ENCODE data around the gene AGAP4.
"Not testable (repeated sequence)": the region's sequence is repeated elsewhere in the genome, so short reads cannot be mapped to it uniquely, and the experiment has no call there.

DNA sequence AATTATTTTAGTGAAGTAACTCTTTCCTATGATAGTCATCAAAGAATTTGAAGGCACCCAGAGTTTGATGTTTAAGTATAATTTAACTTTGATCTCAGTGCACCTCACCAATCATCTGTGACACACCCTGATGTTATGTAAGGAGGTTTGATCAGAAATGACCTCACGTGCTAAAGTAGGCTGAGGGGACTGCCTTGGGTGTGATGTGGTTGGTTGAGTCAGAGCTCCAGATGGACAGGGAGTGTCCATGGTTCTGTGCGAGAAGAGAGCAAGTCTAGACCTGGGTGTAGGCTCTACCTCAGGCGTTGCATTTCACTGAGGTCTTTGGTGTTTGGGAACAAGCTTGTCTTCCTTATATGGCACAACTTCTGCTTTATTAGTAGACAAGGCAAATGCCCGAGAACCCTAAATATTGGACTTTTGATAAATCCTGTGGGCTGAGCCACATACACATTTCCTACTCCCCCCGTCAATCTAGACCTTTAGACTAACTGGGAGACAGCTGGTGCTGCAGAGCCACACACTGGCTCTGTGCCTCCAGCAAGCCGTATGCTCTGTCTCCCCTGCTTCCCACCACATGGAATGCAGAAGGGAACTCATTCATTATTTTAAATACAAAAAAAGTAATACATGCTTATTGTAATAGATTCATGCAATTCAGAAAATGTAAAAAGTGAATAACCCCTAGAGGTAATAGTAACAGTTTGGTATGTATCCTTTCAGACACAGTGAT, 56.4 kb downstream of the AGAP4 start:
- TF ChIP-seq, protein P1, sequence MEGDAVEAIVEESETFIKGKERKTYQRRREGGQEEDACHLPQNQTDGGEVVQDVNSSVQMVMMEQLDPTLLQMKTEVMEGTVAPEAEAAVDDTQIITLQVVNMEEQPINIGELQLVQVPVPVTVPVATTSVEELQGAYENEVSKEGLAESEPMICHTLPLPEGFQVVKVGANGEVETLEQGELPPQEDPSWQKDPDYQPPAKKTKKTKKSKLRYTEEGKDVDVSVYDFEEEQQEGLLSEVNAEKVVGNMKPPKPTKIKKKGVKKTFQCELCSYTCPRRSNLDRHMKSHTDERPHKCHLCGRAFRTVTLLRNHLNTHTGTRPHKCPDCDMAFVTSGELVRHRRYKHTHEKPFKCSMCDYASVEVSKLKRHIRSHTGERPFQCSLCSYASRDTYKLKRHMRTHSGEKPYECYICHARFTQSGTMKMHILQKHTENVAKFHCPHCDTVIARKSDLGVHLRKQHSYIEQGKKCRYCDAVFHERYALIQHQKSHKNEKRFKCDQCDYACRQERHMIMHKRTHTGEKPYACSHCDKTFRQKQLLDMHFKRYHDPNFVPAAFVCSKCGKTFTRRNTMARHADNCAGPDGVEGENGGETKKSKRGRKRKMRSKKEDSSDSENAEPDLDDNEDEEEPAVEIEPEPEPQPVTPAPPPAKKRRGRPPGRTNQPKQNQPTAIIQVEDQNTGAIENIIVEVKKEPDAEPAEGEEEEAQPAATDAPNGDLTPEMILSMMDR (conservative IDR thresholded peaks at IDR 0.05 in 1 of 2, IDR thresholded peaks at IDR 0.05 in 1 of 2; ENCODE audit: extremely low read depth in 1 of 2, insufficient read depth in 1 of 2, low read depth in 1 of 2, low read length in 2 of 2), result not testable (repeated sequence)
- TF ChIP-seq EZH2 (IDR thresholded peaks at IDR 0.05; ENCODE audit: borderline replicate concordance, low read length), result not testable (repeated sequence)

Measured in mammary epithelial cell (primary cell).